GM12891 (cell line): ENCODE data around the gene PSPN.

Source experiments
- DNase-seq: peaks from one replicate; pipeline ENCODE4 v3.0.0; 2011; ENCODE audit warnings: low spot score; ENCODE audit not compliant: insufficient read length
- FAIRE-seq: peaks from 2 replicates; lab custom pipeline; 2011; peaks lifted over from hg19 to GRCh38; lab: Jason Lieb, UNC
- PAX5 ChIP-seq: IDR thresholded peaks from 2 replicates; pipeline ENCODE4 v1.6.1; 2011; ENCODE audit warnings: low read length, moderate library complexity, mild to moderate bottlenecking; ENCODE audit not compliant: insufficient read depth, severe bottlenecking
- POLR2A ChIP-seq: IDR thresholded peaks from 2 replicates; pipeline ENCODE4 v1.6.1; 2011; ENCODE audit warnings: low read depth, low read length, control low read depth
- POLR2AphosphoS5 ChIP-seq: IDR thresholded peaks from 2 replicates; pipeline ENCODE4 v1.6.1; 2011; ENCODE audit warnings: low read depth, low read length, control low read depth
- POU2F2 ChIP-seq: IDR thresholded peaks from 2 replicates; pipeline ENCODE4 v1.6.1; 2011; ENCODE audit warnings: low read depth, mild to moderate bottlenecking, control low read depth, low read length, moderate library complexity
- SPI1 ChIP-seq: IDR thresholded peaks from 2 replicates; pipeline ENCODE4 v1.6.1; 2011; ENCODE audit warnings: low read depth, low read length, control low read depth
- TAF1 ChIP-seq: IDR thresholded peaks from 2 replicates; pipeline ENCODE4 v1.6.1; 2011; ENCODE audit warnings: low read depth, low read length, control low read depth

The PSPN gene

DNA sequence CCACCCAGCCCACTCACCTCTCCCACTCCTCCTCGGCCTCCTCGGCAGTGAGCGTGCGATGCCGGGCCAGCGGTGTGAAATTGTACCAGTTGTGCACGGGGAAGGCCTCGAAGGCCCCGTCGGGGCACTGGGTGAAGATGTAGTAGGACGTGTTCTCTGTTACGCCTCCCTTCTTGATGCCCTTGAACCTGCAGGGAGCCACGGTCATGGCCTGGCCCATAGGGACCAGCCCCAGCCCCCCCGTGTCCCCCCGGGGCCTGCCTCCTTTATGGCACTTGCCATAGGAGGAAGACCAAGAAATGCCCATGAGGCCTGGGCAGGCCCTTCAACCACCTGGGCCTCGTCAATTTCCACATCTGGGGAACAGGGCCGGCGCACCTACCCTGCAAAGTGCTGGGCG is 11.6 kb upstream of the PSPN start:
- FAIRE-seq (no peak), DNase-seq (no peak)
- TF ChIP-seq PAX5 = no peak
- TF ChIP-seq SPI1 = no peak
- no peak for TF ChIP-seq POLR2A
- no peak for TF ChIP-seq POU2F2
- TF ChIP-seq POLR2AphosphoS5 = no peak
- TF ChIP-seq TAF1 = no peak

DNA sequence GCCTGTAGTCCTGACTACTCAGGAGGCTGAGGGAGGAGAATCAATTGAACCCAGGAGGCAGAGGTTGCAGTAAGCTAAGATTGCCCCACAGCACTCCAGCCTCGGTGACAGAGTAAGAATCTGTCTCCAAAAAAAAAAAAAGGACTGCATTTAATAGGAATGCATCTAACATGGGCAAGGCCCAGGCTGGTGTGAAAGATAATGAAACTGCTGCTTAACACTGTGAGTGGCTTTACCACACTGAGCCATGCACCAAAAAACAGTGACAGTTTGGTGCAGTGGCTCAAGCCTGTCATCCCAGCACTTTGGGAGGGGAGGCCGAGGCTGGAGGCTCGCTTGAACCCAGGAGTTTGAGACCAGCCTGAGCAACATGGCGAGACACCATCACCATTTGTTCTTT is 8.6 kb upstream of the PSPN start:
- TF ChIP-seq POU2F2 (no peak), SPI1 (no peak), PAX5 (no peak), TAF1 (no peak)
- DNase-seq (no peak), FAIRE-seq (no peak)

DNA sequence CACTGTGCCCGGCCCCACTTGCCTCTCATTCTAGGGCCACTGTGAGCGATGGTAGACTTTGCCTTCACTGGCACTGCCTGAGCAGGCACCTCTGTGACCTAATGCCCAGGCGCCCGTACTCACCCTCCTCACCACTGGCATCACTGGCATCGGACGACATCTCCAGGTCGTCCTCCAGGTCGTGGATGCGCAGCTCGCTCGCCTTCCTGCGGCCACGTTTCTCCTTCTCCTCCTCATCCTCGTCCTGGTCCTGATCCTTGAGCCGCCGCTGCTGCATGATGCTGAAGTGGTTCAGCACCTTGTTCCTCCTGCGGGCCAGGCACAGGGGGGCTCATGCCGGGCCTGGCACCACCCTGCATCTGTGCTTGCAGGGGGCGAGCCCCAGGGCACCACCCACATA is 7.5 kb upstream of the PSPN start:
- peak; percentile 42; the same call in 1 of the 2 replicates for TF ChIP-seq POLR2AphosphoS5
- TF ChIP-seq POLR2A = no peak
- no peak for DNase-seq
- FAIRE-seq = no peak

DNA sequence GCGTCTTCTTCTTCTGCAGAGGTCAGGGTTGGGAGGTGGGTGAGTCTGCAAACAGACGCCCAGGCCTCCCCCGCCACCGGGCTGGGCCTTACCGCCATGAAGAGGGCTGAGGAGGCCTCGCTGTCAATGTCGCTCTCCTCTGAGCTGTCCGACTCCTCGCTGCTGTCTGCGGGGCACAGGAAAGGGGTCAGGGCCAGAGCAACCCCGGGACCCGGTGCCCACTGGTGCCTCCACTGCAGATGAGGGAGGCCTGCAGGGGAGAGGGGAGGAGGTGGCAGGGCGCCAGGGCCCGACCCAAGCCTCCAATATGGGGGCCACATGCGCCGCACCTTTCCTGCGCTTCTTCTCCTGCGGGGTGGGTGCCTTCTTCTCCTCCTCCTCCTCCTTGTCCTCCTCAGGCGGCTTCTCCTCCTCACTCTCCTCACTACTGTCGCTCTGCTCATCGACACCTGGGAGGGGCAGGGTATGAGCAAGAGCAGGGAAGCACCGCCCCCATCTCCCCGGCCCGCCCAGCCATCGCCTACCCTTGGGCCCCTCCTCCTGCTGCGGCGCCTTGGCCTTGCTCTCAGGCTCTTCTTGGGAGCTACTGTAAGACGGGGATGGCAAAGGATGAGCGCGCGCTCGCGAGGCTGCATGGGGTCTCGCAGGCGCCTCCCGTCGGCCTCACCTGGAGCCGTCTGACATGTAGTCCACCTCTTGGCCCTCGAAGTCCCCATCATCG is 5.5 kb upstream of the PSPN start:
- no peak for TF ChIP-seq POLR2AphosphoS5
- TF ChIP-seq TAF1 = no peak
- TF ChIP-seq SPI1 = no peak
- TF ChIP-seq POLR2A = no peak
- TF ChIP-seq PAX5 = no peak
- no peak for TF ChIP-seq POU2F2
- FAIRE-seq (no peak), DNase-seq (no peak)

DNA sequence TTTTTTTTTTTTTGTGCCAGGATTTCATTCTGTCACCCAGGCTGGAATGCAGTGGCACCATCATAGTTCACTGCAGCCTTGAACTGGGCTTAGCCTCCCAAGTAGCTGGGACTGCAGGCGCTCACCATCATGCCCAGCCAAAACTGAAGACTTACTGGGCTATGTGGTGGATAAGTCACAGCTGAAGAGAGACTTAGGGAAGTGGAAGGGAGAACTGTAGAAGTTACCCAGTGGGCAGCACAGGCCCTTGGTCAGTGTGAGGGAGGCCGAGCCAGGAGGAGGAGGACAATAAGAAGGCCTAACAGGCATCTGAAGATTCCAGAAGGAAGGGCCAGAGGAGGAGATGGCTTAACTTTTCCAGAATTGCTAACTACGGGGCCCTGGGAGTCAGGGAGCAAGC is 4.0 kb upstream of the PSPN start:
- FAIRE-seq = no peak
- TF ChIP-seq TAF1 (no peak), PAX5 (no peak), POU2F2 (no peak), POLR2A (no peak), POLR2AphosphoS5 (no peak), SPI1 (no peak)

DNA sequence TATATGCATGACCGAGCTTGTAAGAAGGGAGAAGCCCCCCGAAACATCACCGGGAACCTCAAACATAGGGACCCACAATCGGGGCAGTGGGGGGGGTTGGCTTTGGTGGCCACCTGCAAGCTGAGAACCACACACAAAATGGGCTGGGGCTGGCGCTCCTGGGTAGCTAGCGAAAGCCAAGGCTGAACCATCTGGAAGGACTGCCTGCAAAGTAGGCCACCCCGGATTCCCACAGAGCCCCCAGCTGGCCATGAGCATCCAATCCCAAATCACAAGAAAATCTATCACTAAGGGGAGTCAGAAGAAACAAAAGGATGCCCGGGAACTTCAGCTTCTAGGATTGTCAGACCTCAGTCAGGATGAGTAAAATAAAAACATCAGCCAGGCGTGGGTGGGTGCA is 2.8 kb upstream of the PSPN start:
- no peak for DNase-seq
- FAIRE-seq = no peak
- TF ChIP-seq PAX5 = no peak
- no peak for TF ChIP-seq POU2F2
- no peak for TF ChIP-seq POLR2AphosphoS5

More for the DNA sequence above, 4.0 kb upstream of the PSPN start:
- no peak for DNase-seq

DNA sequence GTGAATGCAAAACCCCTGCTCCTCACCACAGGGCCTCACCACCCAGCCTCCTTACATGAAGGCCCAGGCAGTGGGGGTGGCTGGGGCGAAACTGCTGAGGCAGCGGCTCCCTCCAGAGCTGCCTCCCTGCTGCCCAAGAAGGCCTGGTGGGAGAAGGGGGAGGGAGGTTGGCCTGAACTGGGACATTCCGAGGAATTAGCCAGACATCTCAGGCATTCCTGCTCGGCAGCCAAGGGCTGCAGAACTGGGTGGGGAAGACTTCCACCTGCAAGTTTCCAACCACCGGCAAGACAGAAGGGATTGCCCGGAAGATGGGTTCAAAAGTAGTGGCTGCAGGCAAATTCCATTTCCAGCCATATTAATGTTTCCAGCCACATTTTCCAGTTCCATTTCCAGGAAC is 2.3 kb upstream of the PSPN start:
- DNase-seq = no peak
- no peak for TF ChIP-seq POU2F2
- TF ChIP-seq POLR2AphosphoS5 = 0 out of 2 replicates have a peak, but pooled peaks have one; percentile 40
- no peak for FAIRE-seq

DNA sequence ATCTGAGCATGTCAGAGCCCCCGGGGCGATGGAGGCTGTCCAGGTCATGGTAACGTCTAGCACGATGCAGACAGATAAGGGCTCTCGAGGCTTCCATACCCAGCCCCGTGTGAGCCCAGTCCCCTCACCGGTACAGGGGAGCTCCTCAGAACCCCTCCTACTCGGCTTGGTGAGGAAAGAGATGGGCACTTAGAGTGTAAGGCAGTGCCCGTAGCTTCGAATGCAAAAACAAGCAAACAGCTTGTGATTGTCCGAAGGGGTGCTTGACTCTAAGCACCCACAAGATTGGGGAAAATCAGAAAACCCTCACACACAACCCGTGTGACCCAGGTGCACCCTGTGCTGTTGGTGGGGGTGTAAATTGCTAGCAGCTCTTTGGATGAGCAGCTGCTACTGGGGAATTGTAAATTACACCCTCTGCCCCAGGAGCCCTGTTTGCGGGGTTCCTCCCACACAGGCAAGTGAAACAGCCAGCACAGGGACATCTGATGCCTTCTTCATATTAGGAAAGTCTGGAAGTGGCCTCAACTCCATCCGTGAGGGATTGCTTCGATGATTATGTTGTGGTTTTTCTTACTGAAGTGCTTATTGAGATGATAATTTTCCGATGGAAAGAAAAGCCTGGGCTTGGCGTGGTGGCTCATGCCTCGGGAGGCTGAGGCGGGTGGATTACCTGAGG is 918 bp upstream of the PSPN start:
- FAIRE-seq = no peak
- DNase-seq = no peak
- TF ChIP-seq POLR2AphosphoS5 (no peak), PAX5 (no peak), SPI1 (no peak), POLR2A (no peak)

DNA sequence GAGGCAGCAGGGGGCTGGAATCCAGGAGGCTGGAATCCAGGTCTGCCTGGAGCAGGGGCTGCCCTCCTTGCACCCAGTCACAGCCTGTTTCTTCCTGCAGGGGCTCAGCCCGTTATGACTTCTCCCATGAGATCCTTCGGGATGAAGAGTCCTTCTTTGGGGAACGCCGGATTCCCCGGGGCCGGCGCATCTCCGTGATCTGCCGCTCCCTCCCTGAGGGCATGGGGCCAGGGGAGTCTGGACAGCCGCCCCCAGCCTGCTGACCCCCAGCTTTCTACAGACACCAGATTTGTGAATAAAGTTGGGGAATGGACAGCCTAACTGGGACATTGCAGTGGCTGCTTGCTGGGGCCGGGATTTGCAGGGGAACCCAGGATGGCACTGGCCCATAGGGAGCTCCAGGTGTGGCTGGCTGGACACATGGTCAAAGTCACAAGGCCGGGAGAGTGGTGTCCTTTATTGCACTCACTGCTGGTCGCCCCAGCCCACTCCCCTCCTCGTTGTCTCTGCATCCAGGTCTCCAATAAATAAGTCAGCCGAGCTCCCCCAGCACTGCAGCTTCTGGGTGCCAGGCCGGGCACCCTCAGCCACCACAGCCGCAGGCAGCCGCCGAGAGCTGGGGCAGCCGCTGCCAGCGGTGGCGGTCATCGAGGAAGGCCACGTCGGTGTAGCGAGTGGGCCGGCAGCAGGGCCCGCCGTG is 872 bp downstream of the PSPN start:
- FAIRE-seq = no peak
- TF ChIP-seq PAX5 = no peak
- no peak for DNase-seq

DNA sequence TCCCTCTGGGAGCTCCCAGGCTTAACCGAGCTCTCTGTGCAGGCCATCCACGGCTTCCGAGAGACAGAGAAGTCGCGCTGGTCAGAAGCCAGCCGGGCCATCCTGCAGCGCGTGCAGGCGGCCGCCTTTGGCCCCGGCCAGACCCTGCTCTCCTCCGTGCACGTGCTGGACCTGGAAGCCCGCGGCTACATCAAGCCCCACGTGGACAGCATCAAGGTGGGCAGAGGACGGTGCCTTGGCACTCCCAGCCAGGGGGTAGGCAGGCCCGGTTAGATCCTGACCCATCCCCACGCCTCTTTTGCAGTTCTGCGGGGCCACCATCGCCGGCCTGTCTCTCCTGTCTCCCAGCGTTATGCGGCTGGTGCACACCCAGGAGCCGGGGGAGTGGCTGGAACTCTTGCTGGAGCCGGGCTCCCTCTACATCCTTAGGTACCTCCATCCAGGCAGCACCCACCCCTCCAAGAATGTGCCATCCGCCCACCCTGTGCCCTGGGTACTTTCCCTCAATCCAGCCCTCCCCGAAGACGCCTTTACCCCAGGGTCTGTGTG is 1.5 kb downstream of the PSPN start:
- no peak for DNase-seq
- TF ChIP-seq POLR2A (no peak), POLR2AphosphoS5 (no peak)
- FAIRE-seq = peak; percentile 26
